Mesangial cell (primary cell): ENCODE results near the gene DNAH6. TPM values are rescaled to one million over a fixed set of nuclear protein-coding genes. Genes with fewer than 3 reads are reported as not detected.

Experiments used
- total RNA-seq: library from RNA; depleted of rRNA; stranded (reverse); fragments of >200 nt; gene quantifications from 2 replicates; pipeline ENCODE4 v1.2.3, GENCODE V29; 2015

DNAH6 gene
- under 0.01 and 0.13 TPM in 2 replicates for total RNA-seq

GRCh38 chr2:84516234-84516986 is at the start of gene DNAH6:
DNAH6 (plus strand) TSS chr2:84516498; CDS start chr2:84517827, 1,329 bp downstream.

Other genes starting within 250 kb of the DNAH6 start
- gene SUCLG1, start 57.2 kb upstream of the DNAH6 start, total RNA-seq: 39.4 and 46.6 TPM in 2 replicates